ENCODE measurements around the gene METTL13. TPM values are rescaled to one million over a fixed set of nuclear protein-coding genes. Genes with fewer than 3 reads are reported as not detected.

METTL13 gene
- total and polyA plus RNA-seq, 9 of the 15 experiments (the other 6 are each of a cell fraction or from before 2014, with no cell fraction given), result 18.9 to 78.9 (median 54.9) TPM

DNA sequence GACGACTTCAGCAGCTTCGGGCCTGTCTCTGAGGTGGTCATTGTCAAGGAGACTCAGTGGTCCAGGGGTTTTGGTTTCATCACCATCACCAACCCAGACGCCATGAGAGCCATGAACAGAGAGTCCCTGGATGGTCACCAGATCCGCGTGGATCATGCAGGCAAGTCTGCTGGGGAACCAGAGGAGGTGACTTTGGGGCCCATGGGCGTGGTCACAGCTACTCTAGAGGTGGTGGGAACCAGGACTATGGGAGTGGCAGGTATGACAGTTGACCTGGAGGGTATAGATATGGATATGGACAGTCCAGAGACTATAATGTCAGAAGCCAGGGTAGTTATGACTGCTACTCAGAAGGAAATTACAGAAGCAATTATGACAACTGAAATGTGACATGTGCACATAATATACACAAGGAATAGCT is 19.3 kb upstream of the METTL13 start (continued):
- TF ChIP-seq, protein P1, sequence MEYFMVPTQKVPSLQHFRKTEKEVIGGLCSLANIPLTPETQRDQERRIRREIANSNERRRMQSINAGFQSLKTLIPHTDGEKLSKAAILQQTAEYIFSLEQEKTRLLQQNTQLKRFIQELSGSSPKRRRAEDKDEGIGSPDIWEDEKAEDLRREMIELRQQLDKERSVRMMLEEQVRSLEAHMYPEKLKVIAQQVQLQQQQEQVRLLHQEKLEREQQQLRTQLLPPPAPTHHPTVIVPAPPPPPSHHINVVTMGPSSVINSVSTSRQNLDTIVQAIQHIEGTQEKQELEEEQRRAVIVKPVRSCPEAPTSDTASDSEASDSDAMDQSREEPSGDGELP (CRISPR knock-in tag; IDR thresholded peaks at IDR 0.05; ENCODE audit: borderline replicate concordance), result no peak
- no peak for TF ChIP-seq NFE2L1 (tag; IDR thresholded peaks at IDR 0.05; ENCODE audit: borderline replicate concordance, low read depth)
- no peak for TF ChIP-seq MAFG (tag; conservative IDR thresholded peaks at IDR 0.05)
- no peak for TF ChIP-seq SMAD1 (IDR thresholded peaks at IDR 0.05; ENCODE audit: low read depth, low read length, partially characterized antibody)
- no peak for TF ChIP-seq ZNF75A (CRISPR knock-in tag; IDR thresholded peaks at IDR 0.05)
- TF ChIP-seq ZNF263 (CRISPR knock-in tag; IDR thresholded peaks at IDR 0.05; ENCODE audit: borderline replicate concordance), result no peak
- no peak for TF ChIP-seq FOXA1 (IDR thresholded peaks at IDR 0.05; ENCODE audit: borderline replicate concordance)
- TF ChIP-seq PURB (CRISPR knock-in tag; IDR thresholded peaks at IDR 0.05; ENCODE audit: low read depth), result no peak
- TF ChIP-seq, protein P2, sequence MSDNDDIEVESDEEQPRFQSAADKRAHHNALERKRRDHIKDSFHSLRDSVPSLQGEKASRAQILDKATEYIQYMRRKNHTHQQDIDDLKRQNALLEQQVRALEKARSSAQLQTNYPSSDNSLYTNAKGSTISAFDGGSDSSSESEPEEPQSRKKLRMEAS (CRISPR knock-in tag; IDR thresholded peaks at IDR 0.05), result peak; percentile 61
- no peak for TF ChIP-seq HDAC2 (IDR thresholded peaks at IDR 0.05)
- no peak for TF ChIP-seq ZC3H4 (CRISPR knock-in tag; IDR thresholded peaks at IDR 0.05; ENCODE audit: borderline replicate concordance)
- no peak for TF ChIP-seq POLR2H (tag; IDR thresholded peaks at IDR 0.05; ENCODE audit: low read depth)
- TF ChIP-seq, protein P3, sequence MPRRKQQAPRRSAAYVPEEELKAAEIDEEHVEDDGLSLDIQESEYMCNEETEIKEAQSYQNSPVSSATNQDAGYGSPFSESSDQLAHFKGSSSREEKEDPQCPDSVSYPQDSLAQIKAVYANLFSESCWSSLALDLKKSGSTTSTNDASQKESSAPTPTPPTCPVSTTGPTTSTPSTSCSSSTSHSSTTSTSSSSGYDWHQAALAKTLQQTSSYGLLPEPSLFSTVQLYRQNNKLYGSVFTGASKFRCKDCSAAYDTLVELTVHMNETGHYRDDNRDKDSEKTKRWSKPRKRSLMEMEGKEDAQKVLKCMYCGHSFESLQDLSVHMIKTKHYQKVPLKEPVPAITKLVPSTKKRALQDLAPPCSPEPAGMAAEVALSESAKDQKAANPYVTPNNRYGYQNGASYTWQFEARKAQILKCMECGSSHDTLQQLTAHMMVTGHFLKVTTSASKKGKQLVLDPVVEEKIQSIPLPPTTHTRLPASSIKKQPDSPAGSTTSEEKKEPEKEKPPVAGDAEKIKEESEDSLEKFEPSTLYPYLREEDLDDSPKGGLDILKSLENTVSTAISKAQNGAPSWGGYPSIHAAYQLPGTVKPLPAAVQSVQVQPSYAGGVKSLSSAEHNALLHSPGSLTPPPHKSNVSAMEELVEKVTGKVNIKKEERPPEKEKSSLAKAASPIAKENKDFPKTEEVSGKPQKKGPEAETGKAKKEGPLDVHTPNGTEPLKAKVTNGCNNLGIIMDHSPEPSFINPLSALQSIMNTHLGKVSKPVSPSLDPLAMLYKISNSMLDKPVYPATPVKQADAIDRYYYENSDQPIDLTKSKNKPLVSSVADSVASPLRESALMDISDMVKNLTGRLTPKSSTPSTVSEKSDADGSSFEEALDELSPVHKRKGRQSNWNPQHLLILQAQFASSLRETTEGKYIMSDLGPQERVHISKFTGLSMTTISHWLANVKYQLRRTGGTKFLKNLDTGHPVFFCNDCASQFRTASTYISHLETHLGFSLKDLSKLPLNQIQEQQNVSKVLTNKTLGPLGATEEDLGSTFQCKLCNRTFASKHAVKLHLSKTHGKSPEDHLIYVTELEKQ (CRISPR knock-in tag; IDR thresholded peaks at IDR 0.05), result no peak
- no peak for TF ChIP-seq XRCC3 (IDR thresholded peaks at IDR 0.05)
- no peak for TF ChIP-seq ZNF444 (CRISPR knock-in tag; IDR thresholded peaks at IDR 0.05)
- no peak for TF ChIP-seq SP2 (IDR thresholded peaks at IDR 0.05; ENCODE audit: extremely low read depth, low read depth, low read length, poor library complexity, severe bottlenecking)
- no peak for TF ChIP-seq ZNF668 (CRISPR knock-in tag; IDR thresholded peaks at IDR 0.05)
- TF ChIP-seq, protein P4, sequence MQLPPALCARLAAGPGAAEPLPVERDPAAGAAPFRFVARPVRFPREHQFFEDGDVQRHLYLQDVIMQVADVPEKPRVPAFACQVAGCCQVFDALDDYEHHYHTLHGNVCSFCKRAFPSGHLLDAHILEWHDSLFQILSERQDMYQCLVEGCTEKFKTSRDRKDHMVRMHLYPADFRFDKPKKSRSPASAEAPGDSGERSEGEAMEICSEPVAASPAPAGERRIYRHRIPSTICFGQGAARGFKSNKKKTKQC (CRISPR knock-in tag; IDR thresholded peaks at IDR 0.05), result no peak
- TF ChIP-seq HNRNPH1 (optimal IDR thresholded peaks at IDR 0.05; ENCODE audit: low read depth, low read length), result no peak
- no peak for TF ChIP-seq U2AF1 (optimal IDR thresholded peaks at IDR 0.05; ENCODE audit: low read depth, low read length)
- peak; percentile 84; the same call in 1 of the 2 replicates for TF ChIP-seq ZEB2 (IDR thresholded peaks at IDR 0.05)
- TF ChIP-seq ZNF311 (CRISPR knock-in tag; IDR thresholded peaks at IDR 0.05), result no peak
- TF ChIP-seq SRSF3 (IDR thresholded peaks at IDR 0.05; ENCODE audit: insufficient read depth, low read length), result no peak
- TF ChIP-seq, protein P5, sequence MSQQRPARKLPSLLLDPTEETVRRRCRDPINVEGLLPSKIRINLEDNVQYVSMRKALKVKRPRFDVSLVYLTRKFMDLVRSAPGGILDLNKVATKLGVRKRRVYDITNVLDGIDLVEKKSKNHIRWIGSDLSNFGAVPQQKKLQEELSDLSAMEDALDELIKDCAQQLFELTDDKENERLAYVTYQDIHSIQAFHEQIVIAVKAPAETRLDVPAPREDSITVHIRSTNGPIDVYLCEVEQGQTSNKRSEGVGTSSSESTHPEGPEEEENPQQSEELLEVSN (IDR thresholded peaks at IDR 0.05; ENCODE audit: borderline replicate concordance in 1 of 2, extremely low read depth in 1 of 2, insufficient read depth in 1 of 2, insufficient read length in 1 of 2, low read depth in 1 of 2, low read length in 1 of 2, poor library complexity in 1 of 2, severe bottlenecking in 1 of 2), result peak; percentile 66 to 70
